Activated naive CD4-positive, alpha-beta T cell treated with Interleukin-2 at 50 U/mL for 16 hours (primary cell): Measurements from ENCODE around the gene UBE2I.
"Not testable (repeated sequence)": the region's sequence is repeated elsewhere in the genome, so short reads cannot be mapped to it uniquely, and the experiment has no call there.

Experiments
- DNase-seq: peaks from one replicate; pipeline ENCODE4 v3.0.0-alpha.2; 2020

Gene UBE2I

GRCh38 chr16:1277617-1278282 lies 31.7 kb upstream of the UBE2I start:
- no peak for DNase-seq

GRCh38 chr16:1278477-1278876 lies 31.0 kb upstream of the UBE2I start:
- DNase-seq: no peak

GRCh38 chr16:1279081-1279944 lies 30.1 kb upstream of the UBE2I start:
- no peak for DNase-seq

GRCh38 chr16:1279945-1280589 lies 29.4 kb upstream of the UBE2I start:
- DNase-seq: no peak

GRCh38 chr16:1280783-1281182 lies 28.7 kb upstream of the UBE2I start:
- DNase-seq: no peak

GRCh38 chr16:1281517-1281916 lies 27.9 kb upstream of the UBE2I start:
- no peak for DNase-seq

GRCh38 chr16:1282324-1282973 lies 27.0 kb upstream of the UBE2I start:
- no peak for DNase-seq

- DNase-seq: no peak
These were observed 26.1 kb upstream of the UBE2I start for GRCh38 chr16:1283296-1283695.

- DNase-seq: no peak
These were observed 25.3 kb upstream of the UBE2I start for GRCh38 chr16:1283996-1284616.

- DNase-seq: no peak
These were observed 23.5 kb upstream of the UBE2I start for GRCh38 chr16:1285669-1286512.

GRCh38 chr16:1286513-1287094 lies 22.8 kb upstream of the UBE2I start:
- no peak for DNase-seq

GRCh38 chr16:1287982-1288670 lies 21.3 kb upstream of the UBE2I start:
- no peak for DNase-seq

- DNase-seq: no peak
These were observed 20.5 kb upstream of the UBE2I start for GRCh38 chr16:1288813-1289476.

GRCh38 chr16:1289477-1289866 lies 20.0 kb upstream of the UBE2I start:
- no peak for DNase-seq

- no peak for DNase-seq
These were observed 19.4 kb upstream of the UBE2I start for GRCh38 chr16:1290063-1290501.

- DNase-seq: no peak
These were observed 18.4 kb upstream of the UBE2I start for GRCh38 chr16:1290860-1291575.

- no peak for DNase-seq
These were observed 17.9 kb upstream of the UBE2I start for GRCh38 chr16:1291576-1291974.

GRCh38 chr16:1292208-1292607 lies 17.2 kb upstream of the UBE2I start:
- DNase-seq: not testable (repeated sequence)

- not testable (repeated sequence) for DNase-seq
These were observed 16.6 kb upstream of the UBE2I start for GRCh38 chr16:1292808-1293207.
